Measurements from ENCODE around the gene ABL2. TPM values are rescaled to one million over a fixed set of nuclear protein-coding genes. Genes with fewer than 3 reads are reported as not detected.
"Not testable (repeated sequence)": the region's sequence is repeated elsewhere in the genome, so short reads cannot be mapped to it uniquely, and the experiment has no call there.

The ABL2 gene
- 14.6 TPM for total RNA-seq

DNA sequence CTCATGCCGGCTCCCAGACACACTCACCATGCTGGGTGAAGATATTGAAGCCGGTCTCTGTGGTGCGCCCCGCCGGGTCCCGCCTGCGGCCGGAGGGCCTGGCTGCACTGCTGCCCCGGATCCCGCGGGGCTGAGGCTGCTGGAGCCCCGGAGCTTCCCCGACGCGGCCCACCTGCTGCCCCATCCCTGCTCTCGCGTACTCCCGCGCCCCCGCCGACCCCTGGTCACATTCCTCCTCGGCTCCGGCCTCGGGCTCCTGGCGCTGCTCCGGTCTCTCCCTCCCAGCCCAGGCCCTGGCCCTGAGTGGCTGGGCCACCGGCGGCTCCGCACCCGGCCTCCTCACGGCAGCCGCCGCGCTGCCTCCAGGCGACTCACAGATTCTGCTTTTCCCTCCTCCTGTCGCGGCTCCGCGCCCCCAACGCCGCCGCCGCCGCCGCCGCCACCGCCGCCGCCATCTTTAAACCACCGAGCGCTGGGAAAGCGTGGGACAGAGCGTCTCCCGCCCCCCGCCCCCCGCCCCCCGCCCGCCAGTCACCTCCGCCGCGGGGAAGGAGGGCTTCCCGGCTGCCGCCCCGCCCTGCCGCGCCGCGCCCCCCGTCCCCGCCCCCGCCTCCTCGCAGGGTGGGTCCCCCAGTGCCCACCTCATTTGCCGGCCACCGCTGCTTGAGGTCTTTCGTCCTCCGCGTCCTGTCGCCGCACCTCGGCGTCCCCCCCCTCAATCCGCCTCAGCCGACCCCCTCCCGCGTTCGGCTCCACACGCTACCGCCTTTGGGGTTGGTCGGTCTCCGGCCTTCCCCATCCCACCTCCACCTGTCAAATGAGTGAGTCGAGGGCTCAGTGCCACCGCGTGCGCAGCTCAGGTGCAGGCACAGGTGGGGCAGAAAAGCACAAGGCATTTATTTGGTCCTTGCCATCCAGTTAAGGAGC lies at the start of gene ABL2:
Gene ABL2 (minus strand): TSS at position 464 of the 927 bp plus-strand sequence. CDS start 280 bp downstream, at position 184.
- Histone ChIP-seq H3K4me3 (ENCODE audit: low read length) (peak within 1 kb of the TSS; percentile 78), H3K9me3 (ENCODE audit: low read depth, low read length) (no peaks in the 10 kb centered on the region), H3K4me1 (ENCODE audit: insufficient read depth, low read length) (peaks cover 16% of the 10 kb centered on the region), H3K27me3 (ENCODE audit: insufficient read depth, low read length) (no peaks in the 10 kb centered on the region)

DNA sequence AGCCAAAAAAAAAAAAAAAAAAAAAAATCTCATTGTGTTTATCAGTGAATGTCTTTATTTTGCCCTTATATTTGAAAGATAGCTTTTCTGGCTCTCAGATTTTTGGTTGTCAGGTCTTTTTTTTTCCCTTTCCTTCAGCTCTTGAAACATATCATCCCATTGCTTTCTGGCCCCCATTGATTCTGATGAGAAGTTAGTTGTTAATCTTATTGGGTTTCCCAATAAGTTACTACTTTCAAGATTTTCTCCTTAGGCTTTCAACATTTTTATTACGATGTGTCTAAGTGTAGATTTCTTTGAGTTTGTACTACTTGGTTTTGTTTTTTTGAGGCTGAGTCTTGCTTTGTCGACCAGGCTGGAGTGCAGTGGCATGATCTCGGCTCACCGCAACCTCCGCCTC lies 49.4 kb upstream of the ABL2 start:
- Histone ChIP-seq H3K9me3 (ENCODE audit: low read depth, low read length) (peaks cover 6% of the 10 kb centered on the region), H3K27me3 (ENCODE audit: insufficient read depth, low read length) (no peaks in the 10 kb centered on the region), H3K4me3 (ENCODE audit: low read length) (no peak overlapping the region), H3K4me1 (ENCODE audit: insufficient read depth, low read length) (no peaks in the 10 kb centered on the region)

DNA sequence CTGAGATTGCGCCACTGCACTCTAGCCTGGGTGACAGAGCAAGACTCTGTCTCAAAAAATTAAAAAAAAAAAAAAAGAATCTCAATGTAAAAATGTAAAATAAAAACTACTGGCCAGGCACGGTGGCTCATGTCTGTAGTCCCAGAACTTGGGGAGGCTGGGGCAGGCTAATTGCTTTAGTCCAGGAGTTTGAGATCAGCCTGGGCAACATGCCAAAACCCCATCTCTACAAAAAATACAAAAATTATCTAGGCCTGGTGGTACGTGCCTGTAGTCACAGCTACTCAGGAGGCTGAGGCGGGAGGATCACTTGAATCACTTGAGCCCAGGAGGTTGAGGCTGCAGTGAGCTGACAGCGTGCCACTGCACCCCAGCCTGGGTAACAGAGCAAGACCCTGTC lies 44.9 kb upstream of the ABL2 start:
- not testable (repeated sequence) for H3K4me1 ChIP-seq (ENCODE audit: insufficient read depth, low read length); H3K4me3 ChIP-seq (ENCODE audit: low read length); H3K27me3 ChIP-seq (ENCODE audit: insufficient read depth, low read length); H3K9me3 ChIP-seq (ENCODE audit: low read depth, low read length)

DNA sequence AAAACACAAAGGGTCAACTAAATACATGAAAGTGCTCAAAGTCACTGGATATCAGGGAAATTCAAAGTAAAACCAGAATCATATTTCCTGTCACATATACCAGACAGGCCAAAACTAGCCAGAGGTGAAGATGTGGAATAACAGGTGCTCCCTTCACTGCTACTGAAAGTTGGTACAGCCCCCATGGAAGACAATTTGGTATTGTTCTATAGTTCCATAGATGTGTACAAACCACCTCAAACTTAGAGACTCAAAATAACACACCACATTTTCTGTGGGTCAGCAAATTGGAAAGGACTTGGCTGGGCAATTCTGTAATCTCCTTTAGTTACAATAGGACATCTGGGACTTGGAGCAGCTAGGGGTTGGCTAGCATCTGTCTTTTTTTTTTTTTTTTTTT lies 39.6 kb upstream of the ABL2 start:
- no peaks in the 10 kb centered on the region for H3K27me3 ChIP-seq (ENCODE audit: insufficient read depth, low read length)
- no peaks in the 10 kb centered on the region for H3K9me3 ChIP-seq (ENCODE audit: low read depth, low read length)
- no peaks in the 10 kb centered on the region for H3K4me1 ChIP-seq (ENCODE audit: insufficient read depth, low read length)
- no peak overlapping the region for H3K4me3 ChIP-seq (ENCODE audit: low read length)

DNA sequence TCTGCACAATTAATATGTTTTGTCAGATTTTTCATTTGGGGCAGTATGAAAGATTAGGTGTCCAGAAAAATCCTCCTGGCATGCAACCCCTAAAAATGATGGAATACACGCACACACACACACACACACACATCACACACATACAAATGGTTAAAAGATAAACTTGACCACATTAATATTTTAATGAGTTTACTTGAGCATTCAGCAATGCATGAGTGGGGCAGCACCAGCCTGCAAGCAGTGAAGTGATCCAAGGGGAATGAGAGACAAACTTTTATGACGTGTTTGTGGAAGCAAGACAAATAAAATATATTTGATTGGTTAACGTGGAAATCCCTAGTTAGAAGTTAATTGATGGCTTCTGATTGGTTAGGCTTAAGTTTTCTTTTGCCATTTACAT lies 35.0 kb upstream of the ABL2 start:
- Histone ChIP-seq H3K27me3 (ENCODE audit: insufficient read depth, low read length) (no peaks in the 10 kb centered on the region), H3K9me3 (ENCODE audit: low read depth, low read length) (no peaks in the 10 kb centered on the region), H3K4me3 (ENCODE audit: low read length) (no peak overlapping the region), H3K4me1 (ENCODE audit: insufficient read depth, low read length) (no peaks in the 10 kb centered on the region)

DNA sequence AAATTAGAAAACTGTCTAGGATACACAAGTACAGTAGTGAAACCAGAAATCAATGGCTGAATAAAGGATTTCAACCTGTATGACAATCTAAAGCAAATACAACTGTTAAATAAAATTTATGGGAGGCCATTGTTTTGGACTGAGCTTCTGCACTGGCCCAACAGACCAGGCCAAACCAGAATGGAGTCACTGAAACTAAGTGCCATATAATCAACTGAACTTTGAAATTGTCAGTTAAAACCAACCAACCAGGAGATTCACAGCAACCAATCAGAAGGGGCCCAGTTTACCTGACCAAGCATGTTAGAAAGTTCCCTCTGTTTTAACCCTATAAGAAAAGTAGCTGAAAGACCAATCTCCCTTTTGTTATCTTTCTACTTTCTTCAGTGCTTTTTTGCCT lies 33.6 kb upstream of the ABL2 start:
- Histone ChIP-seq H3K9me3 (ENCODE audit: low read depth, low read length) (no peaks in the 10 kb centered on the region), H3K27me3 (ENCODE audit: insufficient read depth, low read length) (no peaks in the 10 kb centered on the region), H3K4me3 (ENCODE audit: low read length) (no peak overlapping the region), H3K4me1 (ENCODE audit: insufficient read depth, low read length) (no peaks in the 10 kb centered on the region)

DNA sequence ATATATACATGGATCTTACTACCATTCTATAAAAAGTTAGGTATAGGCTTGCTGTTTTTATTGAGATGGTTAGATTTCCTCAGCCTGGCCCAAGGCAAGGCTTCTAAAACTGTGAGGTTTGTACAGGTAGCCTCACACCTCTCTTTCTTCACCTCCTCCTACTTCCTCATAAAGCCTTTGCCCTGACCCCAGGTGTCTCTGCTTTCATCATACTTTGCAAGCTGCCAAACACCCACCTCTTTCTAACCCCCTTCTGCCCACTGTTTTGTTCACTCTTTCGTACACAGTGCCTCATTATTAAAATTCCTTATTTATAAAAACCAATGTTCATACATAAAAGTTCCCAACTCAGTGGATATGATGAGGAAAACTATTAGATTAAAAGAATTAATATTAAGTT lies 32.7 kb upstream of the ABL2 start:
- no peaks in the 10 kb centered on the region for H3K9me3 ChIP-seq (ENCODE audit: low read depth, low read length)
- no peaks in the 10 kb centered on the region for H3K27me3 ChIP-seq (ENCODE audit: insufficient read depth, low read length)
- H3K4me3 ChIP-seq (ENCODE audit: low read length) = no peak overlapping the region
- H3K4me1 ChIP-seq (ENCODE audit: insufficient read depth, low read length) = no peaks in the 10 kb centered on the region

DNA sequence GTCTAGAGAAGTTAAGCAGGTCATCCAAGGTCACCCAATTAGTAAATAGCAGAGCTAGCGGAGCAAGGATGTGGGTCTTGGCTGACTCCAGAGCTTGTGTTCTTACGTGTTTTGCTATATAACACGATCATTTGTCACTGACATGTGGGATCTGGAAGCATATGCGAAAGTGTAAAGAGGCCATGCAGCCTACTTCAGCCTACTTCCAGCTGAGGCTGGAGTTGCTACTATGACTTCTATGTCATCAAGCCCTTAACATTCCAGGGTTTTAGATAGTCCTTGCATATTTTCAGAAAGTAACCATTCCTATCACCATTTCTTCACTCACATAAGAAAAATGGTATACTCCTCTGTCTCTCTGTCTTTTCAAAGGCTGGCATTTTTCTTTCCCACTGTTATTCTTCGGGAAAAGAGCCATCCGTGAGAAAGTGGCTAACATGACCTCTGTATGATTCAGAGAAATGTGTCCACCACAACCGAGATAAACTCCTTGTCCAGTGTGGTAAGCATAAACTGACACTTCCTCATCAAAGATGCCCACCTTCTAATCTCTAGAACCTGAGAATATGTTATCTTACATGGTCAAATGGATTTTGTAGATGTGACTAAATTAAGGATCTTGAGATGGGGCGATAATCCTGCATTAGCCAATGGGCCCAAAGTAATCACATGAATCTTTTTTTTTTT lies 24.0 kb upstream of the ABL2 start:
- Histone ChIP-seq H3K27me3 (ENCODE audit: insufficient read depth, low read length) (no peaks in the 10 kb centered on the region), H3K4me3 (ENCODE audit: low read length) (no peak overlapping the region), H3K4me1 (ENCODE audit: insufficient read depth, low read length) (no peaks in the 10 kb centered on the region), H3K9me3 (ENCODE audit: low read depth, low read length) (no peaks in the 10 kb centered on the region)

DNA sequence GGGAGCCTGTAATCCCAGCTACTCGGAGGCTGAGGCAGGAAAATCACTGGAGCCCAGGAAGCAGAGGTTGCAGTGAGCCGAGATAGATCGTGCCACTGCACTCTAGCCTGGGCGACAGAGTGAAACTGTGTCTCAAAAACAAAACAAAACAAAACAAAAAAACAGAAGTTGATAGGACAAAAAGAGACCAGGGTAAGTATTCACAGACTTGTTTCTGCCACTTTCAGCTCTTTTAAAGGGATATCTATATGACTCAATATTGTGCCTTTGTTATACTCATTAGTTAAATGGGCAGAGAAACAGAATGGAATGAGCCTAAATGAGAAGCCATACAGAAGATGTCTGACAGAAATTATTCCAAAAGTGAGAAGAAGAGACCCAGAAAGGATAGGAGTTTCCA lies 23.1 kb upstream of the ABL2 start:
- Histone ChIP-seq H3K4me3 (ENCODE audit: low read length) (no peak overlapping the region), H3K4me1 (ENCODE audit: insufficient read depth, low read length) (no peaks in the 10 kb centered on the region), H3K9me3 (ENCODE audit: low read depth, low read length) (no peaks in the 10 kb centered on the region), H3K27me3 (ENCODE audit: insufficient read depth, low read length) (no peaks in the 10 kb centered on the region)

DNA sequence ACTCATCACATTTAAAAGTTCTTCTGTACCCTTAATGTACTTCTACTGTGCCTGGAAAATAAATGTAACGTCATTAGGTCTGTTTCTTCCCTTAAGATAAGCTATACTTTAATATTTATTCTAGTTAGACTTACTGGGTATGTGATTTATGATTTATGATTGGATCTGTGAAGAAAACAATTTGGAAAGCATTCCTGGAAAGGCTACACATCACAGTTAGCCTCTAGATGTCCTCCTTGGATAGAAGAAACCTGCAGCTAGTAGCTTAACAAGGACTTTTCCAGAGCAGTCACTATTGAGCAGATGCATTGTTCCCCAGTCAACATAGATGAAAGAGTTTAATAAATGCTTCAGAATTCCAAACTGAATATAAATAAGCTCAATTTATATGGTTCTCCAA lies 22.2 kb upstream of the ABL2 start:
- Histone ChIP-seq H3K4me3 (ENCODE audit: low read length) (no peak overlapping the region), H3K9me3 (ENCODE audit: low read depth, low read length) (no peaks in the 10 kb centered on the region), H3K4me1 (ENCODE audit: insufficient read depth, low read length) (no peaks in the 10 kb centered on the region), H3K27me3 (ENCODE audit: insufficient read depth, low read length) (no peaks in the 10 kb centered on the region)

DNA sequence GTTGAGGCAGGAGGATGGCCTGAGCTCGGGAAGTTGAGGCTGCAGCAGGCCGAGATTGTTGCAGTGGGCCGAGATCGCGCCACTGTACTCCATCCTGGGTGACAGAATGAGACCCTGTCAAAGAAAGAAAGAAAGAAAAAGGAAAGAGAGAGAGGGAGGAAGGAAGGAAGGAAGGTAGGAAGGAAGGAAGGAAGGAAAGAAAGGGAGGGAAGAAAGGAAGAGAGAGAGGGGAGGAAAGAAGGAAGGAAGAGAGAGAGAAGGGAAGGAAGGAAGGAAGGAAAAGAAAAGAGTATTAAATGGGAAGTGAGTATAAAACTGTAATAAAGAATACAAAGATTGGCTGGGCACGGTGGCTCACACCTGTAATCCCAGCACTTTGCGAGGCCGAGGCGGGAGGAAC lies 18.4 kb upstream of the ABL2 start:
- Histone ChIP-seq H3K4me3 (ENCODE audit: low read length) (no peak overlapping the region), H3K27me3 (ENCODE audit: insufficient read depth, low read length) (no peaks in the 10 kb centered on the region), H3K4me1 (ENCODE audit: insufficient read depth, low read length) (no peaks in the 10 kb centered on the region), H3K9me3 (ENCODE audit: low read depth, low read length) (no peaks in the 10 kb centered on the region)

DNA sequence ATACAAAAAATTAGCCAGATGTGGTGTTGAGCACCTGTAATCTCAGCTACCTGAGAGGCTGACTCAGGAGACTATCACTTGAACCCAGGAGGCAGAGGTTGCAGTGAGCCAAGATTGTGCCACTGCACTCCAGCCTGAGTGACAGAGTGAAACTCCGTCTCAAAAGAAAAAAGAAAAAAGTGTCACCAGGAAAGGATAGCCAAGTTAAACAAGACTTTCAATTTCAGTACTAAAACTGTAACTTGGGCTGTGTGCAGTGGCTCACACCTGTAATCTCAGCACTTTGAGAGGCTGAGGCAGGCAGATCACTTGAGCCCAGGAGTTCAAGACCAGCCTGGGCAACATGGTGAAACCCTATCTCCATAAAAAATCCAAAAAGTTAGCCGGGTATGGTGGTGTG lies 15.9 kb upstream of the ABL2 start:
- not testable (repeated sequence) for H3K4me3 ChIP-seq (ENCODE audit: low read length); H3K4me1 ChIP-seq (ENCODE audit: insufficient read depth, low read length); H3K27me3 ChIP-seq (ENCODE audit: insufficient read depth, low read length); H3K9me3 ChIP-seq (ENCODE audit: low read depth, low read length)

DNA sequence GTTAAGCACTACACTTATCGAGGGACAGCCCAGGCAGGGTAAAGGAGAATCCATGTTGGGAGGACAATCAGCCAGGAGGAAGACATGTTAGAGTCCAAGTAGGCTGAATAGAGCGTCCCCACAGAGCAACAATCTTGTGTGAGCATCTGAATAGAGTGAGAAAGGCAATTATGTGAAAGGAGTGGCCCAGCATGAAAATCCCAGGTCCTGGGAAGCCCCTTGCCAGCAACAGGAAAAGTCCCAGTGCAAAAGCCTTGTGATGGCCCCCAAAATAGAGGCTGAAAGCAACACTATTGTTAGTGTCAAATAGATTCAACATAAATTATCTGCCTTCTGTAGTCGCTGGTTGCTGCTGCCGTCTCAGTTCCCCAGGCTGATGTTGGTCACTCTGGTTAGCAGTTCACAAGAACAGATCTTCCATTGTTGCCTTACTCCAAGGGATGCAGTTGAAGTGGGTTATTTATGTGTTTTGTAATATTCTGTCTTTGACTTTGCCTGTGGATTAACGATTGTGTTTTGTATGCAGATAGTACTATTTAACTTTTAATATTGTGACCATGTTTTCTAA lies 12.1 kb upstream of the ABL2 start:
- H3K4me3 ChIP-seq (ENCODE audit: low read length) = no peak overlapping the region
- H3K9me3 ChIP-seq (ENCODE audit: low read depth, low read length) = no peaks in the 10 kb centered on the region
- H3K4me1 ChIP-seq (ENCODE audit: insufficient read depth, low read length) = no peaks in the 10 kb centered on the region
- H3K27me3 ChIP-seq (ENCODE audit: insufficient read depth, low read length) = no peaks in the 10 kb centered on the region

DNA sequence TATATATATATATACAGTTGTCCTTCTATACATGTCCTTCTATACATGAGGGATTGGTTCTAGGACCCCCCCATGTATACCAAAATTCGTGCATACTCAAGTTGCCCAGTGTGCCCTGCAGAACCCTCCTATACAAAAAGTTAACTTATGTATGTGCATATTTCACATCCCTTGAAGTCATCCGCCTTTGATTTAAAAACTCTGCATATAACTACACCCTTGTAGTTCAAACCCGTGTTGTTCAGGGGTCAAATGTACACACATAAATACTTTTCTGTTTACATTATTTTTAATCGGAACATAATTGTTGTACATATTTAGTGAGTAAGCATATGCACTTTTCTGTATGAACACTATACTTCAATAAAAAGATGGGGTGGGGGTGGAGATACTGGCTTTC lies 7.7 kb upstream of the ABL2 start:
- no peaks in the 10 kb centered on the region for H3K9me3 ChIP-seq (ENCODE audit: low read depth, low read length)
- H3K4me3 ChIP-seq (ENCODE audit: low read length) = no peak overlapping the region
- no peaks in the 10 kb centered on the region for H3K4me1 ChIP-seq (ENCODE audit: insufficient read depth, low read length)
- H3K27me3 ChIP-seq (ENCODE audit: insufficient read depth, low read length) = no peaks in the 10 kb centered on the region

DNA sequence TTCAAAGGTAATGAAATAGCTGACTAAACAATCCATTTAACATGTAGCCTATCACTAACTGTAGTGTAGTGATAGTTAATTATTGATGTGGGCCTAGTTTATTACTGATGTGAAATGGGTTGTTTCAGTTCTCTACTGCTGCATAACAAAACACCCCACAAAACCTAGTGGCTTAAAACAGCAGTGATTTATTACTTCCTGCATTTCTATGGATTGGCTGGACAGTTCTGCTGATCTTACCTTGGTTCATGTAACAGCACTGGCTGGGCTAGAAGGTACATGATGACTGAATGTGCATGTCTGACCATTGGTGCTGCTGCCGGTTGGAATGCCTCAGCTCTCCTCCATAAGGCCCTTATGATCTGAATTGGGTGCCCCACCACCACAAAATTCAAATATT lies 5.4 kb upstream of the ABL2 start:
- Histone ChIP-seq H3K4me3 (ENCODE audit: low read length) (no peak overlapping the region), H3K9me3 (ENCODE audit: low read depth, low read length) (no peaks in the 10 kb centered on the region), H3K4me1 (ENCODE audit: insufficient read depth, low read length) (peaks cover 4% of the 10 kb centered on the region), H3K27me3 (ENCODE audit: insufficient read depth, low read length) (no peaks in the 10 kb centered on the region)
